Bone marrow (tissue), 2 donors: Measurements from ENCODE around the gene RABL2A.
"Not testable (repeated sequence)": the region's sequence is repeated elsewhere in the genome, so short reads cannot be mapped to it uniquely, and the experiment has no call there.

Source experiments
- DNase-seq, 2 donors: peaks; one replicate each; lab custom pipeline; 2025; lab: John Stamatoyannopoulos, UW

Gene RABL2A

GRCh38 chr2:113609822-113610221 lies 17.2 kb upstream of the RABL2A start:
- not testable (repeated sequence) for DNase-seq

DNA sequence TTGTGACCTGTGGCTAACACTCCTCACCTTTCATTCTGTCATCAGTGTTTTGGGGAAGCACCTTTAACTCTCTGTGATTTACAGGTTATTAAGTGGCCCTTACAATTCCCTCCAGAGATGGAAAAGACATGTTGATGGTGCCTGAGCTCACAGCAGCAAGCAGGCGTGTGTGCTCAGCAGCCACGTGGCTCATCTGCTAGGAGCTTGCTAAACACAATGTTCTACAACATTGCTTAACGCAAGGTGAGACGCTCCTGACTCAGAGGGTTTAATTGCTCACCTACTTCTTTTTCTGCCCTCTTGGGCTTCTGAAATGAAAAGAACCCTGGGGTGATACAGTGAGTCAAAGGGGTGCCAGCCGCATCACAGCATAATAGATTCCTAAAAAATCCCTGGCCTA lies 6.1 kb upstream of the RABL2A start:
- not testable (repeated sequence) for DNase-seq

DNA sequence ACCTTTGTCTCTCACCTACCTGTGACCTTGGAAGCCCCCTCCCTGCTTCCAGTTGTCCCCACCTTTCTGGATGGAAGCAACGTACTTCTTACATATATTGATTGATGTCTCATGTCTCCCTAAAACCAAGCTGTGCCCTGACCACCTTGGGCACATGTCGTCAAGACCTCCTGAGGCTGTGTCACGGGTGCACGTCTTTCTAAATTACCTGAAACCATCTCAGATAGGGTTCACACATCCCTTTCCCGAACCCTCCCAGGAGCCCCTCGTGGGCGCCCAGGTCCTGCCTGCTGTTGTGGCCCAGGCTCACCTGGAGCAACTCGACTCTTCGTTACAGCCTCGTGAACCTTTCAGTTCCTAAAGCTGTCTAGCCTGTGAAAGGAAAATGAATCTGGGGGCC lies 1.2 kb upstream of the RABL2A start:
- not testable (repeated sequence) for DNase-seq

DNA sequence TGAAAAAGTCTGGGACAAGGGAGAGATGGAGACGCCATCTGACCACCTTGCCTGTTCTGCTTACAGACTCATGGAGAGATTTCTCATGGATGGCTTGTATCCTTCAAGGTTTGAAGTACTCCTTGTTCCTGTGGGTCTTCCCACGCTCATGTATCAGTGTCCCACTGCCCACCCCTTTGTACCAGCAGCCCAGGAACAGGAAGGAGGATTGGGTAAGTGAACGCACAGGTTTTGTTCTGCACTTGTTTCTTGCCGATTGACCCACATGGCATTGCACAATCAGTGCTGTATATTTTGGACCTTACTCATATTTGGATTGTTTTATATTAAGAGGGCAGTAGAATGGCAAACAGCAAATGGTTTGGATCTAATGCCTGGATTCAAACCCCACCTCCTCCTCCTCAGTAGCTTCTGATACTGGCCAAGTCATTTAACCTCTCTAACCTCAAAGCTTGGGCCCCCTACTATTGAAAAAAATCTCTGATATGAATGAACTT lies 5.8 kb downstream of the RABL2A start:
- DNase-seq = not testable (repeated sequence)

GRCh38 chr2:113635358-113635757 lies 8.3 kb downstream of the RABL2A start:
- DNase-seq = not testable (repeated sequence)

DNA sequence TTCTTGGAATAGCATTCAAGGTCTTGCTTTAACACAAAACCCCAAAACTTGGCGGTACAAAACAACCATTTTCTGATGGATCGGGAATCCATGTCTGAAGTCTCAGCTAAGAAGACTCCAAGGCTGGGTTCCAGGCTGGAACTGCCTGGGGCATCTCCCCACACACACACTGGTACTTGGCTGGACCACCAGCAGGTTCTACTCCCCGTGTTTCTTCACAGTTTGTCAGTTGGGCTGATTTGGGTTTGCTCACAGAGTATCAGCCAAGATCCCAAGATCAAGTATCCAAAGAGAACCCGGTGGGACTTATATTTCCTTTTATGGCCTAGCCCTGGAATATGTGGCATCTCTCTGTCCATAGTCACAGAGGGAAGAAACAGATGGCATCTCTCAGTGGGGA lies 9.2 kb downstream of the RABL2A start:
- DNase-seq = not testable (repeated sequence)

GRCh38 chr2:113638084-113638483 lies 11.0 kb downstream of the RABL2A start:
- not testable (repeated sequence) for DNase-seq

DNA sequence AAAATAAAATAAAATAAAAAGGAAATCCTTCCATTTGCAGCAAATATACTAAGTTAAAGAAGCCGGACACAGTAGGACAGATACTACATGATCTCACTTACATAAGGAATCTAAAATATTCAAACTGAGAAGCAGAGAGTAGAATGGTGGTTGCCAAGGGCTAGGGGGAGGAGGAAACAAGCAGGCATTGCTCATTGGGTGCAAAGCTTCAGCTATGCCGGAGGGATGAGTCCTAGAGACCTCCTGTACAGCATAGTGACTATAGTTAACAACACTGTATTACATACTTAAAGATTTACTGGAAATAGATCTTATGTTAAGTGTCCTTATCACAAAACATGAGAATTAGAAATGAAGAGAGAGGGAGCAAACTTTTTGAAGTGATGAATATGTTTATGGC lies 19.2 kb downstream of the RABL2A start:
- DNase-seq = not testable (repeated sequence)

GRCh38 chr2:113650834-113651815 lies 24.1 kb downstream of the RABL2A start:
- DNase-seq = not testable (repeated sequence)

DNA sequence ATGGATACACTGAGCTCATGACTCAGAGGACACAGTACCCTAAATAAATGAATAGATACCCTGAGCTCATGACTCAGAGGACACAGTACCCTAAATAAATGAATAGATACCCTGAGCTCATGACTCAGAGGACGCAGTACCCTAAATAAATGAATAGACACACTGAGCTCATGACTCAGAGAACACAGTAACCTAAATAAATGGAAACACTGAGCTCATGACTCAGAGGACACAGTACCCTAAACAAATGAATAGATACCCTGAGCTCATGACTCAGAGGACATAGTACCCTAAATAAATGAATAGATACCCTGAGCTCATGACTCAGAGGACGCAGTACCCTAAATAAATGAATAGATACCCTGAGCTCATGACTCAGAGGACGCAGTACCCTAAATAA lies 25.5 kb downstream of the RABL2A start:
- DNase-seq = not testable (repeated sequence)

DNA sequence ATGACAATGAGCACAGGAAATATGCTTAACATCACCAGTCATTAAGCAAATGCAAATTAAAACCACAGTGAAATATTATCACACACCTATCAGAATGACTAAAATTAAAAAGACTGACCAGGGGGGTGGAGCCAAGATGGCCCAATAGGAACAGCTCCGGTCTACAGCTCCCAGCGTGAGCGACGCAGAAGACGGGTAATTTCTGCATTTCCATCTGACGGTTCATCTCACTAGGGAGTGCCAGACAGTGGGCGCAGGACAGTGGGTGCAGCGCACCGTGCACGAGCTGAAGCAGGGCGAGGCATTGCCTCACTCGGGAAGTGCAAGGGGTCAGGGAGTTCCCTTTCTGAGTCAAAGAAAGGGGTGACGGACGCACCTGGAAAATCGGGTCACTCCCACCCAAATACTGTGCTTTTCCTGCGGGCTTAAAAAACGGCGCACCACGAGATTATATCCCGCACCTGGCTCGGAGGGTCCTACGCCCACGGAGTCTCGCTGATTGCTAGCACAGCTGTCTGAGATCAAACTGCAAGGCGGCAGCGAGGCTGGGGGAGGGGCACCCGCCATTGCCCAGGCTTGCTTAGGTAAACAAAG lies 29.1 kb downstream of the RABL2A start:
- DNase-seq = not testable (repeated sequence)

- DNase-seq = not testable (repeated sequence)
These were observed 30.7 kb downstream of the RABL2A start for GRCh38 chr2:113657735-113658134.

GRCh38 chr2:113663285-113664060 lies 36.4 kb downstream of the RABL2A start:
- not testable (repeated sequence) for DNase-seq

DNA sequence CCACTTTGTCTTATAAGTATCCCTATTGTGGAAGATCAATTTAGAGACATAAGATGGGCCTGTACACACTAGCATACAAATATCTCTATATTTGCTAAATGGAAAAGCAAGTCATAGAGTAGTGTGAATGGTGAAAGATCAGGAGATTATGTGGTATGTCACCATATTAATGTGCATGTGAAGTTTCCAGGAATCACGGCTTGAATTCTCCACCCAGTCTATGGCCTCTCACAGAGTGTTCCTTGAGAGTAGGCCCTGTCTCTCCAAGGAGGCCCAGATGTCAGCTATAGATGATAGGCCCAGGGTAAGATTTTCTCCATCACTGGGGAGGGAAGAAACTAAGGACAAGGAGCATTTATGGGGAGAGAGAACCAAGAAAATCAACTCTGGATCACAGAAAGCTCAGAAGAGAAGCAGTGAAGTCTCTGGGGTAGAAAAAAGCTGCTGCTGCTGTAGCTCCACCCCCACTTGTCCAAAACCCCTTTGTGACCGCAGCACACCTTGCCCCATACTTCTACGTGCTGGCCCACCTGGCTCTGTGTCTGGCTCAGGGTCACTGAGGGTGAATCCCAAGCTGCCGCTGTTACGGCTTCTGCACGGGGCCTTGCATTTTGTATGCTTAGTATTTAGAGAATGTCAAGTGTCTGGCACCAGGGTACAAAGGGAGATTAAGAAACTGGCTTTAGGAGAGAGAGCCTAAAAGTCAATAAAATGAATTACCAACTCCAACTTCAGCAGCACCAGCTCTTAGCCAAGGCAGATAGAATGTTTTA lies 37.9 kb downstream of the RABL2A start:
- DNase-seq = not testable (repeated sequence)

GRCh38 chr2:113669013-113669412 lies 41.9 kb downstream of the RABL2A start:
- DNase-seq = not testable (repeated sequence)

DNA sequence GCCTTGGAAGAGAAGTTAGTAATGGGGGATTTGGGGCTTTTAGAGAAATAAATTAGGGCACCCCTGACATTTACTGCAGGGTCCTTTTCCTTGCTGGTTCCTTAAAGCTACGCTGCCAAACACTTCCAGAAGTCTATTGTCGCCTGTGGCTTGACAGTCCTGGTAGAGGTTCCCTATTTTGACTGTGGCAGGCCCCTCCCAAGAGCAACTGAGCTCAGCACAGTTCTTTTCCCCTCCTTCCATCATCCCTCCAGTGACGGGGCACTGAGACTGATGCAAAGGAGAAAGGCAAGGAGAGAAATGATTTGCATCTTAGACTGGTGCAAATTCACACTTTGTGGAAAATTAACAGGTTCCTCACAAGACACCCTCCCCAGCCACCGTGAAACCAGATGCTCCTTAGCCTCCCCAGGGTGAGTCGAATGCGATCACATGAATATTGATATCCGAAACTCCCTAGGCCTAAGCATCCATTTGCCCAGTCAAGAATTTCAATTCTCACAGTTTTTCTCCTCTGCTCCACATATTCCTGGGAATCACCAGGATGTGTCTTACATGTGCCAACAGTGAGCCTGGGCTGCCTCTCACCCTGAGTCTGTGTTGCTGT lies 45.4 kb downstream of the RABL2A start:
- no peak for DNase-seq

DNA sequence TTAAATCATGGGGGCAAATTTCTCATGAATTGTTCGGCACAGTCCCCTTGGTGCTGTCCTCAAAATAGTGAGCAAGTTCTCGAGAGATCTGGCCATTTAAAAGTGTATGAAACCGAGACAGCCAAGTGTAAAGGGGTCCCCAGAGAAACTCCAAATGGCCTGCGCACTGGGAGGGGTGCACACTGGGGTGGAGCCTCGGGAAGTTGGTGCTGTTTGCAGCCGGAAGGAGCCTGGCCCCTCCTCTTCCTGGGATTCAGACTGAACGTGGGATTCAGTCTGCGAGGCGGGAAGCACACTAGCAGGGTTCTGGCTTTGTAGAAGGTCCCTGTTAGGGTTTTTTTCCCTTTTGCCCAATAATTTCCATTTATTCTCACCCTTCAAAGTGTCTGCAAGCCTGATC lies 48.8 kb downstream of the RABL2A start:
- no peak for DNase-seq

DNA sequence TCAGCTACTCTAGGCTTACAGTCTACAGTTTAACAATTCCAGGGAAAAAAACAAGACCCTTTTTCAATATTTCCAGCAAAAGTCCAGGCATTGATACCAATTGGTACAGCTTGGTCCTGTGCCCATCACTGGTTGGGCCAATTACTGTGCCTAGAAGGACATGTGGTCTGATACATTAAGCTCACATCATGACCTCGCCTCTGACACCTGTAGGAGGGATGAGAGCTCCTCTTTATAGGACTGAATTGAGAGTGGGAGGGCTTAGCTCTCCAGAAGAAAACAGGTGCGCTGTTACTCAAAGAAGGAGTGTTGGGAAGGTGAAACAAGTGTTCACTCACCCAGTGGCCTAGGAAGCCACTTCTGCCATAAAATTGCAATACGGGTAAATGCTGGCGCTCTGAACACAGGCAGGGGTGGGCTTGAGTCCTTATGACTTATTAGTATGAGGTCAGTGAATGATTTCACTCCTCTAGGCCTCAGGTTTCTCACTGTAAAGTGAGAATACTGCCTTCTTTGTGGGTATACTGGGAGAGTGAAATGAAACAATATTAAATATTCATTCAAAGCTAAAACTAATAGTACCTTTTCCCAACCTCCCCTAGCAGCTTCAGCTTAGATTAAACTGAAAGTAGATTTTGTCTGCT lies 49.7 kb downstream of the RABL2A start:
- DNase-seq = no peak

DNA sequence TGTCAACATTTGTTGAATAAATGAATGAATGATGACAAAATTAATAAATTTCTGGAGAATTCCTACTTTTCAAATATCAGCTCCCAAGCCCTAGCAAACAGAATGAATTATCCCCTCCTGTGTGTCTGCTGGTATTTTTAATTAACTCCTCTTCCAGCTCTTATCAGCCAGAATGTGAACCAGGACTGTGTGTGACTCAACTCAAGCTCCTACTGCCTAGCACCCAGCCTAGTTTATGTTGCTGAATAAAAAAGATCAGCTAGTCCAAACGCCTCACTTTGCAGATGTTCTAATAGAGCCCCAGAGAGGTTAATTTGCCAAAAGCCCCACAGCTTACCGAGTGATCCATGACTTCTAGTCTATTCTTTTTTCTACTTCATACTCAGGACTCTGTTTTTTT lies 50.3 kb downstream of the RABL2A start:
- DNase-seq = no peak

GRCh38 chr2:113679457-113679856 lies 52.4 kb downstream of the RABL2A start:
- no peak for DNase-seq
